HepG2 (cell line): ENCODE results near the gene CNTF. TPM values are rescaled to one million over a fixed set of nuclear protein-coding genes. Genes with fewer than 3 reads are reported as not detected.
A peak's percentile ranks its signal among the peaks of the same experiment; 100 is the strongest.

Source experiments
- ATF2 ChIP-seq: sonication (generic); formaldehyde crosslinking; IDR thresholded peaks from 2 replicates; pipeline ENCODE4 v1.4.0; 2020; ENCODE audit warnings: missing genetic modification reagents
- BRCA1 ChIP-seq: sonication (generic); formaldehyde crosslinking; IDR thresholded peaks from 2 replicates; pipeline ENCODE4 v1.4.0; 2020; ENCODE audit warnings: missing genetic modification reagents
- CREB1 ChIP-seq, 2 experiments: fragments of 450-650 bp in 1 of 2; IDR thresholded peaks; 2 replicates each; pipeline ENCODE4 v1.6.1; 2016 to 2017; ENCODE audit warnings: control low read depth in 1 of 2, mild to moderate bottlenecking in 1 of 2, missing compliant biosample characterization in 1 of 2, missing genetic modification characterization in 1 of 2
- DPF2 ChIP-seq: sonication (generic); formaldehyde crosslinking; IDR thresholded peaks from 2 replicates; pipeline ENCODE4 v1.4.0; 2020; ENCODE audit warnings: mild to moderate bottlenecking, low read depth, missing genetic modification reagents, borderline replicate concordance
- HBP1 ChIP-seq: IDR thresholded peaks from 2 replicates; pipeline ENCODE4 v1.6.1; 2016; ENCODE audit warnings: low read depth, control low read depth
- KDM4B ChIP-seq: sonication (generic); formaldehyde crosslinking; IDR thresholded peaks from 2 replicates; pipeline ENCODE4 v1.4.0; 2020; ENCODE audit warnings: missing genetic modification reagents
- MAFG ChIP-seq: sonication (generic); formaldehyde crosslinking; IDR thresholded peaks from 2 replicates; pipeline ENCODE4 v1.5.1; 2020; ENCODE audit warnings: mild to moderate bottlenecking, missing genetic modification reagents
- RAD21 ChIP-seq: fragments of 450-650 bp; formaldehyde crosslinking; IDR thresholded peaks from 2 replicates; pipeline ENCODE4 v1.5.0; 2020; ENCODE audit warnings: mild to moderate bottlenecking
- TOPORS ChIP-seq: sonication (generic); formaldehyde crosslinking; IDR thresholded peaks from 2 replicates; pipeline ENCODE4 v1.8.0; 2023; ENCODE audit warnings: mild to moderate bottlenecking, missing genetic modification reagents
- ZBTB40 ChIP-seq, 2 experiments: fragments of 450-650 bp in 1 of 2; sonication (generic) in 1 of 2; formaldehyde crosslinking in 1 of 2; IDR thresholded peaks; 2 replicates each; pipeline versions ENCODE4 v1.6.1 to v1.8.0; 2016 to 2022; ENCODE audit warnings: antibody characterized with exemption in 1 of 2, mild to moderate bottlenecking in 1 of 2, missing genetic modification reagents in 1 of 2
- ZFP36L2 ChIP-seq: sonication (generic); formaldehyde crosslinking; IDR thresholded peaks from 2 replicates; pipeline ENCODE4 v1.4.0; 2020; ENCODE audit warnings: missing genetic modification reagents
- ZNF124 ChIP-seq: sonication (generic); formaldehyde crosslinking; IDR thresholded peaks from 2 replicates; pipeline ENCODE4 v1.4.0; 2020; ENCODE audit warnings: missing genetic modification reagents
- ZNF605 ChIP-seq: sonication (generic); formaldehyde crosslinking; IDR thresholded peaks from 2 replicates; pipeline ENCODE4 v1.8.0; 2022; ENCODE audit warnings: mild to moderate bottlenecking, missing genetic modification reagents
- ZNF746 ChIP-seq: sonication (generic); formaldehyde crosslinking; IDR thresholded peaks from 2 replicates; pipeline ENCODE4 v1.8.0; 2022; ENCODE audit warnings: mild to moderate bottlenecking, missing genetic modification reagents
- ZNF782 ChIP-seq: sonication (generic); formaldehyde crosslinking; IDR thresholded peaks from 2 replicates; pipeline ENCODE4 v1.4.0; 2020; ENCODE audit warnings: missing genetic modification reagents, mild to moderate bottlenecking, borderline replicate concordance
- ZNF83 ChIP-seq: sonication (generic); formaldehyde crosslinking; IDR thresholded peaks from 2 replicates; pipeline ENCODE4 v1.4.0; 2020; ENCODE audit warnings: missing genetic modification reagents, mild to moderate bottlenecking, borderline replicate concordance
- ZNF839 ChIP-seq: sonication (generic); formaldehyde crosslinking; IDR thresholded peaks from 2 replicates; pipeline ENCODE4 v1.4.0; 2020; ENCODE audit warnings: missing genetic modification reagents, mild to moderate bottlenecking, borderline replicate concordance
- polyA plus RNA-seq, 8 experiments: library from polyadenylated mRNA; depleted of rRNA in 3 of 8; stranded (reverse) in 7 of 8; unstranded in 1 of 8; fragments of >200 nt; fragmentation: Illumina TruSeq in 4 of 8; extraction: Trizol in 4 of 8; gene quantifications; 2 replicates each; pipeline versions ENCODE4 v1.2.1 to v1.2.3, GENCODE V29; 2011 to 2016; ENCODE audit warnings: low read depth in 4 of 8, missing spikeins in 1 of 8, mixed read lengths in 1 of 8; ENCODE audit not compliant: insufficient read depth in 1 of 8
- total RNA-seq, 5 experiments: library from RNA; depleted of rRNA; stranded (reverse); fragments of >200 nt; fragmentation: Illumina TruSeq; extraction: Trizol; gene quantifications; 2 replicates each; pipeline ENCODE4 v1.2.3, GENCODE V29; 2016; ENCODE audit warnings: low read depth in 1 of 5
- TF ChIP-seq, protein P1 (sequence below): sonication (generic); formaldehyde crosslinking; IDR thresholded peaks from 2 replicates; pipeline ENCODE4 v1.4.0; 2020; ENCODE audit warnings: mild to moderate bottlenecking, missing genetic modification reagents

Gene CNTF
- total and polyA plus RNA-seq, 2 of the 13 experiments (the other 11 are each of a cell fraction or from before 2014, with no cell fraction given) = 0.51 to 2.3 TPM

DNA sequence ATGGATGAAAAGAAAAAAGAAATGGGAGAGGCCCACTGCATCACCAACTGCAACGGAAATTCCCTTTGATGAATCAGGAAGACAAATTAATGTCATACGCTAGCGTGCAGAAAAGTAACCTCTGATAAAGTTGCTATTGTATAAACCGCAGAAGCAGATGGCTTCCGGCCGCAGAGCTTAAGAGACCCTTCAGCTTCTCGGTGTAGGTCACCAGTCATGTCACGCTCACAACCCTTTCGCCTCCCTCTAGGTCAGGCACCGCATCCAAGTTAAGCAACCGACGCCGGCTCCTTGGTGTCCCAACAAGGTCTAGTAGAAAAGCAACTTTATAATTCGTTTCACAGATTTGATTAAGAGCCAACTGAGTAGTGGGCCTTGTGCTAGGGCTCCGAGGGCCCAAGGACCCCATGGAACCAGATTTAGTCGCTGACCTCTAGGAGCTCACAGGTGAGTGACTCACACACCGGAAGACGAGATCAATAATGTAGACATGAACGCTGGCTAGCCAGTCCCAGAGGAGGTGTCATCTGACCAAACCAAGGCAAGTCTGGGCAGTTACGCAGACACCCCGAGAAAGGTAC, 44.8 kb upstream of the CNTF start (continued):
- TF ChIP-seq ZBTB40 (IDR thresholded peaks at IDR 0.05) (no peak), ZBTB40 (CRISPR knock-in tag; IDR thresholded peaks at IDR 0.05) (no peak; the same call in 1 of the 2 replicates), ATF2 (0 out of 2 replicates have a peak, but pooled peaks have one; percentile 23), DPF2 (CRISPR knock-in tag) (no peak), ZNF124 (no peak), ZNF83 (no peak), HBP1 (CRISPR knock-in tag) (no peak), ZNF746 (CRISPR knock-in tag) (peak; percentile 36; the same call in 1 of the 2 replicates), ZNF605 (CRISPR knock-in tag) (no peak), TOPORS (CRISPR knock-in tag) (no peak), BRCA1 (no peak), ZFP36L2 (no peak), ZNF839 (CRISPR knock-in tag) (no peak), RAD21 (CRISPR knock-in tag) (no peak), MAFG (no peak), KDM4B (CRISPR knock-in tag) (no peak), CREB1 (IDR thresholded peaks at IDR 0.05) (peak; percentile 52; the same call in 1 of the 2 replicates), CREB1 (CRISPR knock-in tag; IDR thresholded peaks at IDR 0.05) (no peak), ZNF782 (CRISPR knock-in tag) (no peak)
- TF ChIP-seq, protein P1, sequence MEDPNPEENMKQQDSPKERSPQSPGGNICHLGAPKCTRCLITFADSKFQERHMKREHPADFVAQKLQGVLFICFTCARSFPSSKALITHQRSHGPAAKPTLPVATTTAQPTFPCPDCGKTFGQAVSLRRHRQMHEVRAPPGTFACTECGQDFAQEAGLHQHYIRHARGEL (CRISPR knock-in tag) = no peak
